Activated naive CD8-positive, alpha-beta T cell treated with anti-CD3 and anti-CD28 coated beads for 36 hours (primary cell): ENCODE data around the gene ARID1B. TPM values are rescaled to one million over a fixed set of nuclear protein-coding genes. Genes with fewer than 3 reads are reported as not detected.
A peak's percentile ranks its signal among the peaks of the same experiment; 100 is the strongest.

Experiments used
- DNase-seq: peaks from one replicate; pipeline ENCODE4 v3.0.0; 2021
- H3K27ac Mint-ChIP-seq: one replicate; pipeline ENCODE4 v1.8.0; 2022; ENCODE audit warnings: mild to moderate bottlenecking, moderate library complexity, mixed read lengths
- H3K27me3 Mint-ChIP-seq: one replicate; pipeline ENCODE4 v1.8.0; 2022; ENCODE audit warnings: mild to moderate bottlenecking, mixed read lengths
- H3K36me3 Mint-ChIP-seq: one replicate; pipeline ENCODE4 v1.8.0; 2021; ENCODE audit warnings: mild to moderate bottlenecking, mixed read lengths
- H3K4me1 Mint-ChIP-seq: one replicate; pipeline ENCODE4 v1.8.0; 2021; ENCODE audit warnings: mixed read lengths
- H3K4me3 Mint-ChIP-seq: one replicate; pipeline ENCODE4 v1.8.0; 2022; ENCODE audit warnings: mild to moderate bottlenecking, moderate library complexity, mixed read lengths
- H3K9me3 Mint-ChIP-seq: one replicate; pipeline ENCODE4 v1.8.0; 2022; ENCODE audit warnings: mixed read lengths
- total RNA-seq, 2 experiments: library from RNA; stranded (reverse); gene quantifications; one replicate each; pipeline ENCODE4 v1.2.3, GENCODE V29; 2021

The ARID1B gene
- total RNA-seq, 2 experiments from 2014 or later = 40.6 to 41.5 TPM

- Mint-ChIP-seq H3K4me1 (no peaks in the 10 kb centered on the region), H3K4me3 (no peak overlapping the region), H3K9me3 (no peaks in the 10 kb centered on the region), H3K27ac (no peak overlapping the region), H3K27me3 (no peaks in the 10 kb centered on the region), H3K36me3 (no peaks in the 10 kb centered on the region)
- DNase-seq = no peak
These were observed 392.0 kb downstream of the ARID1B start for GRCh38 chr6:157169226-157169625.

- no peak overlapping the region for H3K4me3 Mint-ChIP-seq
- H3K4me1 Mint-ChIP-seq = no peaks in the 10 kb centered on the region
- no peaks in the 10 kb centered on the region for H3K36me3 Mint-ChIP-seq
- H3K27ac Mint-ChIP-seq = no peak overlapping the region
- no peaks in the 10 kb centered on the region for H3K27me3 Mint-ChIP-seq
- no peaks in the 10 kb centered on the region for H3K9me3 Mint-ChIP-seq
- no peak for DNase-seq
These were observed 392.5 kb downstream of the ARID1B start for GRCh38 chr6:157169656-157170055.

GRCh38 chr6:157170535-157170934 is 393.4 kb downstream of the ARID1B start:
- no peaks in the 10 kb centered on the region for H3K4me1 Mint-ChIP-seq
- no peaks in the 10 kb centered on the region for H3K9me3 Mint-ChIP-seq
- no peaks in the 10 kb centered on the region for H3K27me3 Mint-ChIP-seq
- DNase-seq = no peak
- no peak overlapping the region for H3K27ac Mint-ChIP-seq
- no peak overlapping the region for H3K4me3 Mint-ChIP-seq
- no peaks in the 10 kb centered on the region for H3K36me3 Mint-ChIP-seq

GRCh38 chr6:157171801-157172200 is 394.6 kb downstream of the ARID1B start:
- Mint-ChIP-seq H3K36me3 (no peaks in the 10 kb centered on the region), H3K4me3 (no peak overlapping the region), H3K9me3 (no peaks in the 10 kb centered on the region), H3K4me1 (no peaks in the 10 kb centered on the region), H3K27ac (no peak overlapping the region), H3K27me3 (no peaks in the 10 kb centered on the region)
- DNase-seq = no peak

GRCh38 chr6:157172231-157172701 is 395.1 kb downstream of the ARID1B start:
- Mint-ChIP-seq H3K27ac (no peak overlapping the region), H3K27me3 (no peaks in the 10 kb centered on the region), H3K4me3 (no peak overlapping the region), H3K4me1 (no peaks in the 10 kb centered on the region), H3K36me3 (no peaks in the 10 kb centered on the region), H3K9me3 (no peaks in the 10 kb centered on the region)
- no peak for DNase-seq

- Mint-ChIP-seq H3K4me3 (no peak overlapping the region), H3K36me3 (no peaks in the 10 kb centered on the region), H3K27ac (no peak overlapping the region), H3K27me3 (no peaks in the 10 kb centered on the region), H3K9me3 (no peaks in the 10 kb centered on the region), H3K4me1 (no peaks in the 10 kb centered on the region)
- DNase-seq = no peak
These were observed 395.8 kb downstream of the ARID1B start for GRCh38 chr6:157172830-157173536.

- no peak for DNase-seq
- Mint-ChIP-seq H3K27ac (no peak overlapping the region), H3K4me1 (no peaks in the 10 kb centered on the region), H3K9me3 (no peaks in the 10 kb centered on the region), H3K36me3 (no peaks in the 10 kb centered on the region), H3K4me3 (no peak overlapping the region), H3K27me3 (no peaks in the 10 kb centered on the region)
These were observed 396.6 kb downstream of the ARID1B start for GRCh38 chr6:157173776-157174175.

GRCh38 chr6:157174731-157175130 is 397.6 kb downstream of the ARID1B start:
- Mint-ChIP-seq H3K27ac (no peak overlapping the region), H3K9me3 (no peaks in the 10 kb centered on the region), H3K36me3 (no peaks in the 10 kb centered on the region), H3K4me1 (no peaks in the 10 kb centered on the region), H3K4me3 (no peak overlapping the region), H3K27me3 (no peaks in the 10 kb centered on the region)
- no peak for DNase-seq

- H3K27ac Mint-ChIP-seq = no peak overlapping the region
- no peak for DNase-seq
- H3K36me3 Mint-ChIP-seq = no peaks in the 10 kb centered on the region
- H3K27me3 Mint-ChIP-seq = no peaks in the 10 kb centered on the region
- H3K4me3 Mint-ChIP-seq = no peak overlapping the region
- H3K9me3 Mint-ChIP-seq = no peaks in the 10 kb centered on the region
- no peaks in the 10 kb centered on the region for H3K4me1 Mint-ChIP-seq
These were observed 400.7 kb downstream of the ARID1B start for GRCh38 chr6:157177731-157178336.

GRCh38 chr6:157181649-157182048 is 404.5 kb downstream of the ARID1B start:
- Mint-ChIP-seq H3K4me3 (no peak overlapping the region), H3K4me1 (peaks cover 3% of the 10 kb centered on the region), H3K27me3 (no peaks in the 10 kb centered on the region), H3K27ac (no peak overlapping the region), H3K36me3 (peaks cover 6% of the 10 kb centered on the region), H3K9me3 (no peaks in the 10 kb centered on the region)
- no peak for DNase-seq

GRCh38 chr6:157182503-157183264 is 405.5 kb downstream of the ARID1B start:
- no peak overlapping the region for H3K4me3 Mint-ChIP-seq
- H3K4me1 Mint-ChIP-seq = peaks cover 7% of the 10 kb centered on the region
- H3K27me3 Mint-ChIP-seq = no peaks in the 10 kb centered on the region
- H3K27ac Mint-ChIP-seq = peak overlapping the region; percentile 35
- H3K9me3 Mint-ChIP-seq = no peaks in the 10 kb centered on the region
- DNase-seq = no peak
- peaks cover 6% of the 10 kb centered on the region for H3K36me3 Mint-ChIP-seq

- no peaks in the 10 kb centered on the region for H3K27me3 Mint-ChIP-seq
- no peak overlapping the region for H3K27ac Mint-ChIP-seq
These were observed 407.2 kb downstream of the ARID1B start for GRCh38 chr6:157184202-157185015.

GRCh38 chr6:157185171-157185570 is 408.0 kb downstream of the ARID1B start:
- Mint-ChIP-seq H3K36me3 (peaks cover 12% of the 10 kb centered on the region), H3K4me1 (peaks cover 7% of the 10 kb centered on the region), H3K9me3 (no peaks in the 10 kb centered on the region), H3K27me3 (no peaks in the 10 kb centered on the region), H3K4me3 (no peak overlapping the region), H3K27ac (no peak overlapping the region)
- no peak for DNase-seq

More at GRCh38 chr6:157184202-157185015, 407.2 kb downstream of the ARID1B start:
- Mint-ChIP-seq H3K4me1 (peaks cover 7% of the 10 kb centered on the region), H3K36me3 (peaks cover 6% of the 10 kb centered on the region), H3K4me3 (no peak overlapping the region), H3K9me3 (no peaks in the 10 kb centered on the region)
- peak; percentile 55 for DNase-seq

GRCh38 chr6:157185986-157186385 is 408.8 kb downstream of the ARID1B start:
- DNase-seq = no peak
- Mint-ChIP-seq H3K9me3 (no peaks in the 10 kb centered on the region), H3K36me3 (peaks cover 17% of the 10 kb centered on the region), H3K4me3 (no peak overlapping the region), H3K4me1 (peaks cover 7% of the 10 kb centered on the region), H3K27ac (no peak overlapping the region), H3K27me3 (no peaks in the 10 kb centered on the region)

GRCh38 chr6:157186785-157187181 is 409.6 kb downstream of the ARID1B start:
- Mint-ChIP-seq H3K27me3 (no peaks in the 10 kb centered on the region), H3K4me3 (no peak overlapping the region), H3K27ac (peak overlapping the region; percentile 34), H3K36me3 (peaks cover 19% of the 10 kb centered on the region), H3K9me3 (no peaks in the 10 kb centered on the region), H3K4me1 (peaks cover 7% of the 10 kb centered on the region)
- no peak for DNase-seq
